GM19328 (cell line): ENCODE measurements around the gene ARF4.
"Not testable (repeated sequence)": the region's sequence is repeated elsewhere in the genome, so short reads cannot be mapped to it uniquely, and the experiment has no call there.

Experiments used
- ATAC-seq: cut with Tn5 transposase; IDR thresholded peaks from one replicate; pipeline ENCODE4 v1.9.1; 2021; ENCODE audit warnings: mild to moderate bottlenecking, moderate library complexity; ENCODE audit not compliant: unreplicated experiment

The ARF4 gene

DNA sequence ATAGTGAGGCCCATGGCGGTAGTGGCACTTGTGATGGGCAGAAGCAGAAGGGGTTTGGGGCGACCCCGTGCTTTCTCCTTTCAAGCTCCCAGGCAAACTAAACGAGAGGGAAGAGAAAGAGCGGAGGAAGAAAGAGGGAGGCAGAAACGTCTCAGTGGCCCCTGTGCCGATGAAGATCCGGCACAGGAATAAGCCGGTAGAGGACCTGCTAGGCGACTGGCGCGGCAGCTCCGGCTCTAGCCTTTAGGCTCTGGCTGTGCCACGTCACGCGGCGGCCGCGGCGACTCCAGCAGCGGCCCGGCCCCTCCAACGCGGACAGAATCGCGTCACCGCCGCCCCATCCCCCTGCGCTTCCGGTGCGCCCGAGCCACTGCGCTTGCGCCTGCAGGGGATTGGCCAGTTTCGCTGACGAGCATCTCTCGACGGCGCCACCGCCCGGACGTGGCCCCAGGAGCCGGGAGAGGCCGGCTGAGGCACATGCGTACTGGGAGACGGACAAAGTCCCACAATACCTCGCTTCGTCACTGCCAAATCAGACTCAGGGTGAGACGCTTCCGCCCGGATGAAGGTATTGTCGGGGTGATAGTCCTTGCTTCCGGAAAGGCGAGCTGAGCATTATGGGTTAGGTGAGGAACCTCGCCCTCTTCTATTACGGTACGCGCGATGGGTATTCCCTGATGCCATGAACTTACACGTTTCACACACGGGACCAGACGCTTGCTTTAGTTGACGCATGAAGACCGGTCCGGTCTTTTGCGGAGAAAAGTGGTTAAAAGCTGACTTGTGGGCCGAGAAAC, at the start of gene ARF4:
Gene ARF4 (minus strand): TSS at position 218 of the 797 bp plus-strand sequence. CDS start 204 bp downstream, at position 14.
- ATAC-seq = peak; percentile 94

DNA sequence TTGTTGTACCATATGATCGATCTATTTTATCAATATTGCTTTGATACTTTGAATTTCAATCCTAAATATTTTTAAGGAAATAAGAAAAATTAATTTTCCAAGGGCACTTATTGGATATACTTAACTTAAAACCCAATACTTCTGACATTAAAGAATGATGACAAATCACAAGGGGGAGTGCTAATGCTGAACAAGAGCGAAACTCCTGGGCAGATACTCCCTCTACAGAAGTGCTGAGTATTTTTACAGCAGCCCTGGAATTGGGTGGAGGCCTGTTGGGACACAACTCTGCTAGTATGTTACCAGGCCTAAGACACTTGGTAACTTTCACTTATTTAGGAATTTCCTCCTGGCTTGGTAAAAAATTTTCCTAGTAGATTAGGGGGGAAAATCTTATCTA, 49.6 kb upstream of the ARF4 start:
- no peak for ATAC-seq

DNA sequence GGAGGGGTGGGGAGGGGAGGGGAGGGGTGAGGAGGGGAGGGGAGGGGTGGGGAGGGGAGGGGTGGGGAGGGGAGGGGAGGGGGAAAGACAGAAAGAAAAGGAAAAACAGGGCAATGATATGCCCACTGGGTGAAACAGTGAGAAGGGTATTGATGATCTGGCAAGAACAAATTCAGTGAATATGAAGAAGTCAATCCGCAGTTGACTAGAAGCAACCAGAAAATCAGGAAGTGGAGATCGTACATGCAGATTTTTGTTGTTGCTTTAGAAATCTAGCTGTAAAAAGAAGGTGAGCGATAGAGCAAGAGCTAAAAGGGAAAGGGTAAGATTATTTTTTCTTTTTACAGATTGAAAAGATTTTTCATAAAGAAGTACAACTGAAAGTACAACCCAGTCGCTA, 47.6 kb upstream of the ARF4 start:
- no peak for ATAC-seq

DNA sequence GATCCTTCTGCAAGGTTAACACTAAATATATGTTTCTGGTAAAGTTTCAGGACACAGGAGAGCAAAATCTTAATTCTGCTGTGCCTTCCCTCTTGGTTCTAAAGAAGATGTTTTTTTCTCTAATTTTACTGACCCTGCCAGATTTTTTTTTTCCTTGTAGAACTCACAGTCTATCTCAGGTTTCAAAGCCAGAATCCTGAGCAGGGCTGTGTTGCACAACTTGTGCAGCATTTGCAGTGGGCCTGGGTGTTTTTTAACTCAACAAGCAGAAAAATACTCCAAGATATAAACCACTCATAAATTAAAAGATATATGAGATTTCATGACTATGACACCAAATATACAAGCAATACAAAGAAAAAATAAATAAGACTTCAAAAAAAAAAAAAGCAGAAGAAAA, 40.2 kb upstream of the ARF4 start:
- ATAC-seq = no peak

DNA sequence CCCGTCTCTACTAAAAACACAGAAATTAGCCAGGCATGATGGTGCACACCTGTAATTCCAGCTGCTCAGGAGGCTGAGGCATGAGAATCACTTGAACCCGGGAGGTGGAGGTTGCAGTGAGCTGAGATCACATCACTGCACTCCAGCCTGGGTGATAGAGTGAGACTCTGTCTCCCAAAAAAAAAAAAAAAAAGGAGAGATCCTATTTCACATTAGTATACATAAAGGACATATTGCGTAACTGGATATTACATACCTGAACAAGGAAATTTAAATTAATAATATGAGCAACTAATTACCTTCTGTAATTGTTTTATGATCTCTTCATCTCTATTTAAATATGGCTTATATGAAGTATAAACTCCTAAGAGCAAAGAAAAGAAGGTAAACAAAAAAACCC, 37.1 kb upstream of the ARF4 start:
- ATAC-seq = not testable (repeated sequence)

DNA sequence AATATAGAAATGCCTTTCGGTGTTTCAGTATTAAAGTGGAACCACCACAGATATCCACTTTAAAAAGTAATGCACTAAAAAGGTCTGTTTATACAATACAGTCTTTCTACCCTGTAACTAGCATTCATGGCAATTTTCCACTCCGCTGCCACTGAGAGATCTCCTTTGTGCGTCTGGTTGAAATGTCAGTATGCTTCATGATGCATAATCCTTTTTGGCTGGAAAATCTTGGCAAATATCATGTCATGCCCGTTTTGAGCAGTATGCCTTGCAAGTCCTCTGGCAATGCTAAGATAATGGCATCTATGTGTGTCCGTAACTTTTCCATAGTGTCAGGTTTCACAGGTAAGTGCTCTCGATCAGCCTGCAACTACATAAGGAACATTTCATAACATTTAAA, 30.8 kb upstream of the ARF4 start:
- ATAC-seq = no peak

DNA sequence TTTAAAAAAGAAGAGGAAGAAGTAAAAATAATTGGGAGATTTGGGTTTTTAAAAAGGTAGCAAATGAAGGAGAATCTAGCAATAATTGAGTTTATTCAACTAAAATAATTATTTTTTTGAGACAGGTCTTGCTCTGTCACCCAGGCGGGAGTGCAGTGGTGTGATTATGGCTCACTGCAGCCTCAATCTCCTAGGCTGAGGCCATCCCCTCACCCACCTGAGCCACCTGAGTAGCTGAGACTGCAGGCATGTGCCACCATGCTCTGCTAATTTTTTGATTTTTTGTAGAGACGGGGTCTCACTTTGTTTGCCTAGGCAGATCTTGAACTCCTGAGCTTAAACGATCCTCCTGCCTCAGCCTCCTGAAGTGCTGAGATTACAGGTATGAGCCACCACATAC, 27.7 kb upstream of the ARF4 start:
- no peak for ATAC-seq

DNA sequence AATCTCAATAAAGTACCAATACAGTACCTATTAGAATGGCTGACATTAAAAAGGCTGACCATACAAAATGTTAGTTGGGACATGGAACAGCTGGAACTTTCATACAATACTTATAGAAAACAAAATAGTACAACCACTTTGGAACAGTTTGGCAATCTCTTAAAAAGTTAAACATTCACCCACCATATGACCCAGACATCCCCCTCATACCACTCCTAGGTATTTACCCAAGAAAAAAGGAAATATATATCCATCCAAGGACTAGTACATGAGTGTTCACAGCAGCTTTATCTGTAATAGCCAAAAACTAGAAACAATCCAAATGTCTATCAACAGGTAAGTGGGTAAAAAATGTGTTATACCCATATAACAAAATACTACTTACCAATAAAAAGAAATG, 25.2 kb upstream of the ARF4 start:
- no peak for ATAC-seq

DNA sequence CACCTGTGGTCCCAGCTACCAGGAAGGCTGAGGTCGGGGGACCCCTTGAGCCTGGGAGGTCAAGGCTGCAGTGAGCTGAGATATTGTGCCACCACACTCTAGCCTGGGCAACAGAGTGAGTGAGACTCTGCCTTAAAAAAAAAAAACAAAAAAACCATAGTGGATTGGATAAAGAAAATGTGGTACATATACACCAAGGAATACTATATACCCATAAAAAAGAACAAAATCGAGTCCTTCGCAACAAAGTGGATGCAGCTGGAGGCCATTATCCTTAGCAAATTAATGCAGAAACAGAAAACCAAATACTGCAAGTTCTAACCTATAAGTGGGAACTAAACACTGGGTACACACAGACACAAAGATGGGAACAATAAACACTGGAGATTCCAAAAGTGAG, 20.6 kb upstream of the ARF4 start:
- no peak for ATAC-seq

DNA sequence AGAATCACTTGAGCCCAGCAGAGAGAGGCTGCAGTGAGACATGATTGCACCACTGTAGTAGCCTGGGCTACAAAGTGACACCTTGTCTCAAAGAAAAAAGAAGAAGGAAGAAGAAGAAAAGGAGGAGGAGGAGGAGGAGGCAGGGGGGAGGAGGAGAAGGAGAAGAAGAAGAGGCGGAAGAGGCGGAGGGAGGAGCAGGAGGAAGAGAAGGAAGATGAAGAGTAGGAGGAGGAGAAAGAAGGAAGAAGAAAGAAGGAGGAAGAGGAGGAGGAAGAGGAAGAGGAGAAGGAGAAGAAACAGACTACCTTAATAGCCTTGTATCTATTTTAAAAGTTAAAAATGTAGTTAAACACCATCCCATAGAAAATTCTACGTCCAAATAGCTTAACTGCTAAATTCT, 19.1 kb upstream of the ARF4 start:
- ATAC-seq = no peak

DNA sequence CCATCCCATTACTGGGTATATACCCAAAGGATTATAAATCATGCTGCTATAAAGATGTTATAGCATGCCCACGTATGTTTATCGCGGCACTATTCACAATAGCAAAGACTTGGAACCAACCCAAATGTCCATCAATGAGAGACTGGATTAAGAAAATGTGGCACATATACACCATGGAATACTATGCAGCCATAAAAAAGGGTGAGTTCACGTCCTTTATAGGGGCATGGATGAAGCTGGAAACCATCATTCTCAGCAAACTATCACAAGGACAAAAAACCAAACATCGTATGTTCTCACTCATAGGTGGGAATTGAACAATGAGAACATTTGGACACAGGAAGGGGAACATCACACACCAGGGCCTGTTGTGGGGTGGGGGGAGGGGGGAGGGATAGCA, 14.7 kb upstream of the ARF4 start:
- ATAC-seq = not testable (repeated sequence)

DNA sequence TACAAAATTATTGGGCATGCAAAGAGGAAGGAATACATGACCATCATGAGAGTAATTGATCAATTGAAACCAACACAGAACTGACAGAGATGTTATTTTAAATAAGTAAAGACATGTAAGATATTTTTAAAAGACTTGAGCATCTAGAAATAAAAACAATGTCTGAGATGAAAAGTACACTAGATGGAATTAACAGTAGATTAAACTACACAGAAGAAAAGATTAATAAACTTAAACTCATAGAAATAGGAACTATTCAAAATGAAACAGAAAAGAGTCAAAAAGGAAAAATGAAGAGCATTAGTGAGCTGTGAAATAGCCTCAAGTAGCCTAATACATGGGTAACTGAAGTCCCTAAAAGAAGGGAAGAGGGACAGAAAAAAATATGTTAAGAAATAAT, 8.5 kb upstream of the ARF4 start:
- ATAC-seq = no peak

DNA sequence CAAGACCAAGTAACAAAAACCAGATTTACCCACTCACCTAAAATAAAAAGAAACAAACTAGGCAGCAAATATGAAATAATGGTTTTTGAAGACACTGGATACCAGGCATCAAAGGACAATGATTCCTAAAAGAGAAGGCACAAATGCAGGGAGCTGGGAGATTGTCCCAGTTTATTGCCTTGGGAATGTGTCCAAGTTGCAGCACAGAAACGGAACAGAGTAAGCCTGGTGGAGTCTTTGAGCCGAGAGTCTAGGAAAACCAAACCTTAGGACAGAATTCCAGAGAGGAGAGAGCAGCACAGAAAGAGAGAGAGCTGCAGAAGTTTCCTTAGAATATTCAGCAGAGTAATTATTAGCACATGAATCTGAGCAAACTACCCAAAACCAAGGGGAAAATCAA, 7.8 kb upstream of the ARF4 start:
- no peak for ATAC-seq

DNA sequence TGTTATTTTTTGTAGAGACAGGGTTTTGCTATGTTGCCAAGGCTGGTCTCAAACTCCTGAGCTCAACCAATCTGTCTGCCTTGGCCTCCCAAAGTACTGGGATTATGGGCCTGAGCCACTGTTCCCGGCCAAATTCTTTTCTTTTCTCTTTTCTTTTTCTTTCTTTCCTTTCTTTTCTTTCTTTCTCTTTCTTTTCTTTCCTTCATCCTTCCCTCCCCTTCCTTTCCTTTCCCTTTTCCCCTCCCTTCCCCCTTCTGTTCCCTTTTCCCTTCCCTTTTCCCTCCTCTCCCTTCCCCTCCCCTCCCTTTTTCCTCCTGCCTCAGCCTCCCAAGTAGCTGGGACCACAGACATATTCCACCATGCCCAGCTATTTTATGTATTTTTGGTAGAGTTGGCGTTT, 3.1 kb upstream of the ARF4 start:
- ATAC-seq = no peak

DNA sequence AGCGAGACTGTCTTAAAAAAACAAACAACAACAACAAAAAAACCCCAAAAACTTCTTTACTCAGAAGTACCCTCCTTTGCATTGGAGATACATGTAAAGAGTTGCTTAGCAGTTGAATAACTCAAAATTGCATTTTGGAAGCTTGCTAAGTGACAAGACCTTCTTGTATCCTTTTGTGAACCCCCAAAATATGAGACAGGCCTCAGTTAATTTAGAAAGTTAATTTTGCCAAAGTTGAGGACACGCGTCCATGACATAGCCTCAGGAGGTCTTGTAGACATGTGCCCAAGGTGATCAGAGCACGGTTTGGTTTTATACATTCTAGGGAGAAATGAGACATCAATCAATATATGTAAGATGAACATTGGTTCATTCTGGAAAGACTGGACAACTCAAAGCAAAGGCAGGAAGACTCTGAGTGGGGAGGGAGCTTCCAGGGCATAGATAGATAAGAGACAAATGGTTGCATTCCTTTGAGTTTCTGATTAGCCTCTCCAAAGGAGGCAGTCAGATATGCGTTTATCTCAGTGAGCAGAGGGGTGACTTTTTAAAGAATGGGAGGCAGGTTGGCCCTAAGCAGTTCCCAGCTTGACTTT, 1.7 kb upstream of the ARF4 start:
- no peak for ATAC-seq

DNA sequence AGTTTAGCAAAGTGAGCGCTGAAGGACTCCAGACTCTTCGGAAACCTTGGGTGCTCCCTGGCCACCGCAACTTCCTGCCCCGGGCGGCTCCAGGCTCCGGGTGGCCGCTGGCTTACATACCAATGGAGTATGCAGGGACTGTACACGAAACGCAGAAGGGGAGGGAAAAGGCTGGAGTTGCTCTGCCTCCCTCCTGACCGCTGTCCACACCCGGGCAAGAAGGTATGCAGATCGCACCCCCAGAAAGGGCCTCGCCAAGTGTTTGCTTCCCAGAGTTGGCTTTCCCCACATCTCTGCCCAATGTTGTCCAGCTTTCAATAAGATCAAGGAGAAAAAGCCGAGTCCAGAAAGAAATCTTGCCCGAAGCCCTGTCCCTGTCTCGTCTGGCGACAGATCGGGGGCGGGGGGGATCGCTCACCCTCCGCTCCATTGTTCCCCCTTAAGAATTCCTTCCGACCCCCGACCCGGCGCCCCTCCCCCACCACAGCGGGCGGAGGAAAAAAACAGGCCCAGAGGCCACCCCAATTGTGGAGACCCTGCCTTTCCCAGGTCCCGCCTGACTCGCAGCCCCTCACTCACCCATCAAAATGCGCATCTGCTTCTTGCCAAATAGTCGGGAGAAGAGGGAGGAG, 533 bp downstream of the ARF4 start:
- no peak for ATAC-seq

DNA sequence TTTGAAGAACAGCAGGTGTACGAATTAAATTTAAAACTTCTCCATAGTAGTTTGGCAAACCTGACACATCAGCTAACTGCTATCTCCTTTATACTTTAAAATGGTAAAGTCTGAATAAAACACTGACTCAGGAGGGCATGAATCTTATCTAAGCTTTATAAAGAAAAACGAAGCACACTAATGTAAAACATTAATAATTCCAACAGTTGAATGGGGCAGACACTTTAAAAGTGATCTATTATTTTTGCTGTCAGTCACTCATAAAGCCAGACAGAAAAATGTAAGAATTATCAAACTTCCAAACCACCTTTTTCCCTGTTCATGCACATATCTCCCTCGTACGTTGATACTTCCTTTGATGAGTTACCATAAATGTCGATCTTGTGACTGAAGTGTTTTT, 2.6 kb downstream of the ARF4 start:
- no peak for ATAC-seq

DNA sequence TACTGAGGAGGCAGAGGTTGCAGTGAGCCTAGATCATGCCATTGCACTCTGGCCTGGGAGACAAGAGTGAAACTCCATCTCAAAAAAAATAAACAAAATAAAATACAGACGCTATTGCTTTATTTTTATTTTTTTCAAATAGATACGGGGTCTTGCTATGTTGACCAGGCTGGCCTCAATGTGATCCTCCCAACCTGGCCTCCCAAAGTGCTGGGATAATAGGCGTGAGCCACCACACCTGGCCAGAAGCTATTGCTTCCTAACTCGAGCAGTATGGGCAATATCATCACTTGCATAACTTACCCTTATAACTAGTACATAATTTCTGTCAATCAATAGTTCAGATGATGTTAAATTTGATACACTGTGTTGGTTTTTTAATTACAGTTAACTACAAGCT, 3.0 kb downstream of the ARF4 start:
- no peak for ATAC-seq

DNA sequence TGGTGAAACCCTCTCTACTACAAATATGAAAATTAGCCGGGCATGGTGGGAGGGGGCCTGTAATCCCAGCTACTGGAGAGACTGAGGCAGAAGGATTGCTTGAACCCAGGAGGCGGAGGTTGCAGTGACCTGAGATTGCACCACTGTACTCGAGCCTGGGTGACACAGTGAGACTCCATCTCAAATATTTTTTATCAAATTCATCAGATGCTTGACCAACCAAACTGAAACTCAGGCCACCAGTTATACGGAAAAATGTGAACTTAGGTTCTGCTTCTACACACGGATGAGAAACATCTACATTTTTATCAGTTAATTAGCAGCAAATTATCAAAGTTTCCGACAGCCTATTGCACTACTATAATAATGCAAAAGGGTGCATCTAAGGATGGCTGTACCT, 4.8 kb downstream of the ARF4 start:
- ATAC-seq = no peak

DNA sequence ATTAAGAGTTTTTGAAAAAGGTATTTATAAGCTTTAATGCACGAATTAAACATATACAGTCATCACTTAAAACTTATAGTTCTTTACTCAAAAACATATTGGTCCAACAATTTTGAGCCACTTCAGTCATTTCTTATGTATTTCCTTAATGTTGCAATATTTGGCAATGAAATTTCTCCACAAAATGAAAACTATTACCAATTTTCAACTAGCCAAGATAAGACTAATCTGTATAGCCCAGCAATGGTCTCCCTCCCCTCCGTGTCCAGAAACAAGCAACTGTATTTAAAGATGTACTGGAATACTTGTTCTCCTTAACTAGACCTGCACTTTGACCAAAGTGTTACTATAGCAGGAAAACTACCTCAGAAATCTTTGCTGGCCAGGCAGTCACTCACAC, 9.2 kb downstream of the ARF4 start:
- ATAC-seq = no peak

DNA sequence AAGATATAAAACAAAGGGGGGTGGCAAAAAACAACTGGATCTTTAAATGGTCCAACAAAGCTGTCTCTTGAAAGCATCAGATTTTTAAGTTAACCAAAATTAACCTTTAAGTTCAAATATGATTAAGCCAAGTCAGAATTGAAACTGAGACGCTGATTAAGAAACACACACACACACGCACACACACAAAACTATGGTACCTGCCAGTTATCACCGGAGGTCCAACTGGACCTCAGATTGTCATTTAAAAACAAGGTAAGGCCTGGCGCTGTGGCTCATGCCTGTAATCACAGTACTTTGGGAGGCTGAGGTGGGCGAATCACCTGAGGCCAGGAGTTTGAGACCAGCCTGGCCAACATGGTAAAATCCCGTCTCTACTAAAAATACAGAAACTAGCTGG, 10.4 kb downstream of the ARF4 start:
- no peak for ATAC-seq

DNA sequence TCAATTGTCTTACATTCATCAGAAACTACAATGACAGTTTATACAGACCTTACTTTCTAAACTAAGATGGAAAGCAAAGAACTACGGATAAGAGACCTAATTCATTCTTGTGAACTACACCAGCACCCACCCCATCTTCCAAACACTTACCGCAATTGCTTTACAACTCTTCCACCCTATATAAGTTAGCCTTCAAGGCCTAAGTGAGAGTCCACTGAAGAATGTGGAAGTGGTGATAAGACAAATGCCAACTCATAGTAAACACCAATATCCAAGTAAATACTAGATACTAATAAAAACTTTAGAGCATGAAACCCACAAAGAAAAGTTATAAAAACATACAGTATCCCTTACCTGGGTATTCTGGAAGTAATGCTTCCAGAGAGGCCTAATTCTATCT, 13.6 kb downstream of the ARF4 start:
- no peak for ATAC-seq
